ENCODE results near the gene ADCY3.
A peak's percentile ranks its signal among the peaks of the same experiment; 100 is the strongest.

Gene ADCY3

GRCh38 chr2:24888177-24888576, 31.9 kb downstream of the ADCY3 start:
- ChIA-PET CTCF (no interaction called here), POLR2A (no interaction called here)
- no peak for TF ChIP-seq CTCF (IDR thresholded peaks at IDR 0.05; ENCODE audit: control extremely low read depth, extremely low read depth, low read depth, missing control alignments)
- no peak for DNase-seq (ENCODE audit: extremely low spot score)

GRCh38 chr2:24887307-24887874, 32.6 kb downstream of the ADCY3 start:
- CTCF ChIA-PET: interaction anchor here (1.4 to 1.7 kb wide), 2 partner anchors 12 to 33 kb away, joined by 5 read pairs; partner anchors contain the start of gene ADCY3
- POLR2A ChIA-PET: no interaction called here
- no peak for TF ChIP-seq CTCF (IDR thresholded peaks at IDR 0.05; ENCODE audit: control extremely low read depth, extremely low read depth, low read depth, missing control alignments)
- DNase-seq (ENCODE audit: extremely low spot score): no peak

GRCh38 chr2:24886691-24887304, 33.2 kb downstream of the ADCY3 start:
- DNase-seq (ENCODE audit: extremely low spot score): no peak
- TF ChIP-seq CTCF (IDR thresholded peaks at IDR 0.05; ENCODE audit: control extremely low read depth, extremely low read depth, low read depth, missing control alignments): no peak
- ChIA-PET POLR2A (no interaction called here), CTCF (interaction anchor here (1.4 to 1.9 kb wide), 3 partner anchors 13 to 477 kb away, joined by 5 to 8 read pairs (median 5); partner anchors contain the start of gene ADCY3)

- no peak for TF ChIP-seq CTCF (IDR thresholded peaks at IDR 0.05; ENCODE audit: control extremely low read depth, extremely low read depth, low read depth, missing control alignments)
- ChIA-PET POLR2A (no interaction called here), CTCF (interaction anchor here (1.4 to 1.9 kb wide), 3 partner anchors 13 to 476 kb away, joined by 5 to 8 read pairs (median 5); partner anchors contain the start of gene ADCY3)
- DNase-seq (ENCODE audit: extremely low spot score): no peak
Measured at GRCh38 chr2:24886126-24886501, 33.9 kb downstream of the ADCY3 start.

- CTCF ChIA-PET: interaction anchor here (1.4 to 1.9 kb wide), 2 partner anchors 14 to 475 kb away, joined by 5 to 8 read pairs; no protein-coding TSS in a partner anchor
Measured at GRCh38 chr2:24885221-24886125, 34.6 kb downstream of the ADCY3 start.

More at GRCh38 chr2:24885221-24886125, 34.6 kb downstream of the ADCY3 start:
- peak; percentile 52 for DNase-seq (ENCODE audit: extremely low spot score)
- POLR2A ChIA-PET: interaction anchor here (0.5 kb wide), 1 partner anchor 109 kb away, joined by 8 read pairs; no protein-coding TSS in a partner anchor
- TF ChIP-seq CTCF (IDR thresholded peaks at IDR 0.05; ENCODE audit: control extremely low read depth, extremely low read depth, low read depth, missing control alignments): no peak
